Neural cell (in vitro differentiated cells): ENCODE data around the gene KCNJ8. TPM values are rescaled to one million over a fixed set of nuclear protein-coding genes. Genes with fewer than 3 reads are reported as not detected.

Source experiments
- H2AFZ ChIP-seq: fragments of 200-600, 300-800 bp; sonication (generic), shearing (Covaris generic); 2 replicates; pipeline ENCODE4 v1.6.0; 2014; ENCODE audit warnings: low read depth, mild to moderate bottlenecking, antibody characterized with exemption, low read length, moderate library complexity
- H3F3A ChIP-seq: fragments of 200-600 bp; shearing (Covaris generic); 2 replicates; pipeline ENCODE4 v1.6.1; 2016; ENCODE audit warnings: mild to moderate bottlenecking, moderate library complexity, mixed read lengths, antibody characterized with exemption, low read length; ENCODE audit not compliant: insufficient read depth, poor library complexity, severe bottlenecking
- H3K27ac ChIP-seq: fragments of 200-600, 300-800 bp; sonication (generic), shearing (Covaris generic); 2 replicates; pipeline ENCODE4 v1.5.1; 2014; ENCODE audit warnings: mild to moderate bottlenecking, low read length, moderate library complexity
- H3K27me3 ChIP-seq: fragments of 300-800, 200-600 bp; sonication (generic), shearing (Covaris generic); 2 replicates; pipeline ENCODE4 v1.6.0; 2014; ENCODE audit warnings: mild to moderate bottlenecking, low read depth, low read length, moderate library complexity; ENCODE audit not compliant: insufficient read depth
- H3K36me3 ChIP-seq: fragments of 300-800, 200-600 bp; sonication (generic), shearing (Covaris generic); 2 replicates; pipeline ENCODE4 v1.5.1; 2014; ENCODE audit warnings: mild to moderate bottlenecking, antibody characterized with exemption, low read length, moderate library complexity; ENCODE audit not compliant: insufficient read depth
- H3K4me2 ChIP-seq: fragments of 300-800, 200-600 bp; sonication (generic), shearing (Covaris generic); 2 replicates; pipeline ENCODE4 v1.6.0; 2014; ENCODE audit warnings: mild to moderate bottlenecking, low read length
- H3K4me3 ChIP-seq: fragments of 300-800, 200-600 bp; sonication (generic), shearing (Covaris generic); 2 replicates; pipeline ENCODE4 v1.5.1; 2014; ENCODE audit warnings: mild to moderate bottlenecking, low read length, moderate library complexity
- H3K79me2 ChIP-seq: fragments of 200-600 bp; shearing (Covaris generic); replicated peaks from 2 replicates; pipeline ENCODE4 v1.6.0; 2014; ENCODE audit warnings: mild to moderate bottlenecking, low read length, moderate library complexity; ENCODE audit not compliant: insufficient read depth
- H3K9ac ChIP-seq: fragments of 300-800, 200-600 bp; sonication (generic), shearing (Covaris generic); 2 replicates; pipeline ENCODE4 v1.6.1; 2016; ENCODE audit warnings: mild to moderate bottlenecking, low read length, mixed read lengths
- H3K9me2 ChIP-seq: fragments of 200-600 bp; shearing (Covaris generic); 2 replicates; pipeline ENCODE4 v1.6.1; 2016; ENCODE audit warnings: mild to moderate bottlenecking, low read length, mixed read lengths; ENCODE audit not compliant: insufficient read depth
- H3K9me3 ChIP-seq: fragments of 200-600, 300-800 bp; sonication (generic), shearing (Covaris generic); 2 replicates; pipeline ENCODE4 v1.6.1; 2016; ENCODE audit warnings: mild to moderate bottlenecking, mixed run types, low read length, moderate library complexity, mixed read lengths
- H4K20me1 ChIP-seq: fragments of 200-600 bp; shearing (Covaris generic); 2 replicates; pipeline ENCODE4 v1.6.1; 2016; ENCODE audit warnings: mild to moderate bottlenecking, mixed run types; ENCODE audit not compliant: insufficient read depth
- CTCF ChIP-seq: fragments of 450-650 bp; IDR thresholded peaks from 2 replicates; pipeline ENCODE4 v1.5.1; 2014; ENCODE audit warnings: antibody characterized with exemption, mild to moderate bottlenecking, moderate library complexity; ENCODE audit not compliant: poor library complexity, severe bottlenecking
- EP300 ChIP-seq: fragments of 450-650 bp; conservative IDR thresholded peaks from 2 replicates; pipeline ENCODE4 v1.6.1; 2014; ENCODE audit warnings: antibody characterized with exemption, mild to moderate bottlenecking, moderate library complexity; ENCODE audit not compliant: poor library complexity, severe bottlenecking
- EZH2 ChIP-seq: fragments of 200-600, 300-800 bp; shearing (Covaris generic), sonication (generic); IDR thresholded peaks from 2 replicates; pipeline ENCODE4 v1.6.1; 2014; ENCODE audit warnings: antibody characterized with exemption, low read length, borderline replicate concordance, mild to moderate bottlenecking; ENCODE audit not compliant: insufficient read depth, poor library complexity, severe bottlenecking
- MXI1 ChIP-seq: fragments of 450-650 bp; conservative IDR thresholded peaks from 2 replicates; pipeline ENCODE4 v1.6.1; 2014; ENCODE audit warnings: antibody characterized with exemption, mild to moderate bottlenecking; ENCODE audit not compliant: poor library complexity, severe bottlenecking
- POLR2AphosphoS5 ChIP-seq: IDR thresholded peaks from 2 replicates; pipeline ENCODE4 v1.6.1; 2012
- RAD21 ChIP-seq: fragments of 450-650 bp; conservative IDR thresholded peaks from 2 replicates; pipeline ENCODE4 v1.6.1; 2014; ENCODE audit warnings: antibody characterized with exemption, mild to moderate bottlenecking, moderate library complexity
- REST ChIP-seq: IDR thresholded peaks from 2 replicates; pipeline ENCODE4 v1.6.1; 2012; ENCODE audit warnings: borderline replicate concordance
- SMC3 ChIP-seq: fragments of 450-650 bp; conservative IDR thresholded peaks from 2 replicates; pipeline ENCODE4 v1.6.1; 2014; ENCODE audit warnings: antibody characterized with exemption, mild to moderate bottlenecking, moderate library complexity; ENCODE audit not compliant: poor library complexity
- TAF1 ChIP-seq: IDR thresholded peaks from 2 replicates; pipeline ENCODE4 v1.6.1; 2012; ENCODE audit warnings: low read depth
- polyA plus RNA-seq: library from polyadenylated mRNA; depleted of rRNA; stranded (reverse); fragments of >200 nt; gene quantifications from 2 replicates; pipeline ENCODE4 v1.2.3, GENCODE V29; 2014

KCNJ8 gene
- polyA plus RNA-seq, 1 donor from 2014 or later, result not detected

GRCh38 chr12:21773263-21773741 lies 1.2 kb downstream of the KCNJ8 start:
- Histone ChIP-seq H3K27me3 (peaks cover 5% of the 10 kb centered on the region), H3K4me3 (no peak overlapping the region), H3K36me3 (no peaks in the 10 kb centered on the region), H3F3A (no peaks in the 10 kb centered on the region), H4K20me1 (no peaks in the 10 kb centered on the region), H2AFZ (no peak overlapping the region), H3K9me3 (no peaks in the 10 kb centered on the region), H3K4me2 (no peak overlapping the region), H3K27ac (no peak overlapping the region), H3K79me2 (no peaks in the 10 kb centered on the region), H3K9me2 (no peaks in the 10 kb centered on the region), H3K9ac (no peak overlapping the region)
- TF ChIP-seq CTCF, result no peak
- no peak for TF ChIP-seq SMC3
- no peak for TF ChIP-seq EP300
- no peak for TF ChIP-seq RAD21
- no peak for TF ChIP-seq REST
- no peak for TF ChIP-seq POLR2AphosphoS5
- no peak for TF ChIP-seq EZH2
- no peak for TF ChIP-seq MXI1
- TF ChIP-seq TAF1, result no peak

GRCh38 chr12:21771311-21771710 lies 3.2 kb downstream of the KCNJ8 start:
- Histone ChIP-seq H3K9me3 (no peaks in the 10 kb centered on the region), H3K4me3 (no peak overlapping the region), H3K36me3 (no peaks in the 10 kb centered on the region), H4K20me1 (no peaks in the 10 kb centered on the region), H3K9me2 (no peaks in the 10 kb centered on the region), H3K27me3 (peaks cover 5% of the 10 kb centered on the region), H3K27ac (no peak overlapping the region), H3K9ac (no peak overlapping the region), H3F3A (no peaks in the 10 kb centered on the region), H3K79me2 (no peaks in the 10 kb centered on the region), H3K4me2 (no peak overlapping the region), H2AFZ (no peak overlapping the region)
- TF ChIP-seq CTCF (no peak), EP300 (no peak), EZH2 (no peak), MXI1 (no peak), RAD21 (no peak), POLR2AphosphoS5 (no peak), REST (no peak), SMC3 (no peak), TAF1 (no peak)
